ENCODE data around the gene PPP2R3B.
A peak's percentile ranks its signal among the peaks of the same experiment; 100 is the strongest.
"Not testable (repeated sequence)": the region's sequence is repeated elsewhere in the genome, so short reads cannot be mapped to it uniquely, and the experiment has no call there.

Gene PPP2R3B

GRCh38 chrX:307261-308111 is 79.2 kb downstream of the PPP2R3B start (continued):
- TF ChIP-seq ZIC2 (tag by site-specific recombination; IDR thresholded peaks at IDR 0.05): no peak

DNA sequence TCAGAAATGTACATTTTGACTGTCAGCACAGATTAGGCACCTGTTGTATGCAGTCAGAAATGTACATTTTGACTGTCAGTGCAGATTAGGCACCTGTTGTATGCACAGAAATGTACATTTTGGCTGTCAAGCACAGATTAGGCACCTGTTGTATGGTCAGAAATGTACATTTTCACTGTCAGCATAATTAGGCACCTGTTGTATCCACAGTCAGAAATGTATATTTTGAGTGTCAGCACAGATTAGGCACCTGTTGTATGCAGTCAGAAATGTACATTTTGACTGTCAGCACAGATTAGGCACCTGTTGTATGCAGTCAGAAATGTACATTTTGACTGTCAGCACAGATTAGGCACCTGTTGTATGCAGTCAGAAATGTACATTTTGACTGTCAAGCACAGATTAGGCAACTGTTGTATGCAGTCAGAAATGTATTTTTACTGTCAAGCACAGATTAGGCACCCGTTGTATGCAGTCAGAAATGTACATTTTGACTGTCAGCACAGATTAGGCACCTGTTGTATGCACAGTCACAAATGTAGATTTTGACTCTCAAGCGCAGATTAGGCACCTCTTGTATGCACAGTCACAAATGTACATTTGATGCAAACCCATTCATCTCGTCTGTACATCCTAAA is 80.0 kb downstream of the PPP2R3B start:
- peaks cover 23 to 67% of the 10 kb centered on the region in 2 experiments for H3K36me3 ChIP-seq (ENCODE audit: control insufficient read depth in 2 of 2, insufficient read depth in 1 of 2, low read length in 2 of 2)
- H3K4me3 ChIP-seq (ENCODE audit: low read depth, low read length); POLR2A ChIA-PET: not testable (repeated sequence)

GRCh38 chrX:305781-306613 is 80.7 kb downstream of the PPP2R3B start:
- H3K9me3 ChIP-seq (ENCODE audit: control insufficient read depth, insufficient read depth, low read depth, low read length); H3K4me3 ChIP-seq (ENCODE audit: low read depth, low read length); H3K27ac ChIP-seq (ENCODE audit: extremely low read depth, low read depth, low read length); POLR2A ChIA-PET; H3K4me1 ChIP-seq (ENCODE audit: control insufficient read depth, insufficient read depth, low read length); CTCF ChIA-PET: not testable (repeated sequence)
- peaks cover 29 to 67% of the 10 kb centered on the region in 2 experiments for H3K36me3 ChIP-seq (ENCODE audit: control insufficient read depth in 2 of 2, insufficient read depth in 1 of 2, low read length in 2 of 2)
- TF ChIP-seq SCRT1 (tag by site-specific recombination; IDR thresholded peaks at IDR 0.05; ENCODE audit: borderline replicate concordance): peak; percentile 95
- TF ChIP-seq ZNF121 (tag by site-specific recombination; IDR thresholded peaks at IDR 0.05): peak; percentile 87
- peak; percentile 99 for TF ChIP-seq ZNF792 (tag by site-specific recombination; IDR thresholded peaks at IDR 0.05)
- peak; percentile 78 for TF ChIP-seq SCRT2 (tag by site-specific recombination; IDR thresholded peaks at IDR 0.05)

More for the DNA sequence above, 80.0 kb downstream of the PPP2R3B start:
- H3K27ac ChIP-seq (ENCODE audit: extremely low read depth, low read depth, low read length); CTCF ChIA-PET; H3K9me3 ChIP-seq (ENCODE audit: control insufficient read depth, insufficient read depth, low read depth, low read length); H3K4me1 ChIP-seq (ENCODE audit: control insufficient read depth, insufficient read depth, low read length): not testable (repeated sequence)
- TF ChIP-seq SCRT2 (tag by site-specific recombination; IDR thresholded peaks at IDR 0.05): 0 out of 2 replicates have a peak, but pooled peaks have one; percentile 6
- peak; percentile 67; the same call in 1 of the 2 replicates for TF ChIP-seq SCRT1 (tag by site-specific recombination; IDR thresholded peaks at IDR 0.05; ENCODE audit: borderline replicate concordance)

- no peak for TF ChIP-seq ZFP69B (tag by site-specific recombination; IDR thresholded peaks at IDR 0.05)
- TF ChIP-seq PRDM2 (tag by site-specific recombination; IDR thresholded peaks at IDR 0.05; ENCODE audit: borderline replicate concordance): no peak
- no peak for TF ChIP-seq ZNF211 (tag by site-specific recombination; IDR thresholded peaks at IDR 0.05; ENCODE audit: low read depth)
- no peak for TF ChIP-seq HOXD13 (CRISPR knock-in tag; IDR thresholded peaks at IDR 0.05; ENCODE audit: borderline replicate concordance)
- no peak for TF ChIP-seq GFI1B (tag by site-specific recombination; IDR thresholded peaks at IDR 0.05)
- TF ChIP-seq ZNF335 (tag by site-specific recombination; conservative IDR thresholded peaks at IDR 0.05): no peak
- TF ChIP-seq ZNF639 (tag by site-specific recombination; IDR thresholded peaks at IDR 0.05): no peak
- TF ChIP-seq ZNF791 (tag by site-specific recombination; IDR thresholded peaks at IDR 0.05): no peak
- TF ChIP-seq, protein P1, sequence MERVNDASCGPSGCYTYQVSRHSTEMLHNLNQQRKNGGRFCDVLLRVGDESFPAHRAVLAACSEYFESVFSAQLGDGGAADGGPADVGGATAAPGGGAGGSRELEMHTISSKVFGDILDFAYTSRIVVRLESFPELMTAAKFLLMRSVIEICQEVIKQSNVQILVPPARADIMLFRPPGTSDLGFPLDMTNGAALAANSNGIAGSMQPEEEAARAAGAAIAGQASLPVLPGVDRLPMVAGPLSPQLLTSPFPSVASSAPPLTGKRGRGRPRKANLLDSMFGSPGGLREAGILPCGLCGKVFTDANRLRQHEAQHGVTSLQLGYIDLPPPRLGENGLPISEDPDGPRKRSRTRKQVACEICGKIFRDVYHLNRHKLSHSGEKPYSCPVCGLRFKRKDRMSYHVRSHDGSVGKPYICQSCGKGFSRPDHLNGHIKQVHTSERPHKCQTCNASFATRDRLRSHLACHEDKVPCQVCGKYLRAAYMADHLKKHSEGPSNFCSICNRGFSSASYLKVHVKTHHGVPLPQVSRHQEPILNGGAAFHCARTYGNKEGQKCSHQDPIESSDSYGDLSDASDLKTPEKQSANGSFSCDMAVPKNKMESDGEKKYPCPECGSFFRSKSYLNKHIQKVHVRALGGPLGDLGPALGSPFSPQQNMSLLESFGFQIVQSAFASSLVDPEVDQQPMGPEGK (tag by site-specific recombination; IDR thresholded peaks at IDR 0.05): no peak
- ChIA-PET POLR2A (no interaction called here), CTCF (no interaction called here)
- no peaks in the 10 kb centered on the region for H3K4me1 ChIP-seq (ENCODE audit: control insufficient read depth, insufficient read depth, low read length)
- H3K27ac ChIP-seq (ENCODE audit: extremely low read depth, low read depth, low read length): no peak overlapping the region
- no peaks in the 10 kb centered on the region for H3K9me3 ChIP-seq (ENCODE audit: control insufficient read depth, insufficient read depth, low read depth, low read length)
- peaks cover 36 to 75% of the 10 kb centered on the region in 2 experiments for H3K36me3 ChIP-seq (ENCODE audit: control insufficient read depth in 2 of 2, insufficient read depth in 1 of 2, low read length in 2 of 2)
- H3K4me3 ChIP-seq (ENCODE audit: low read depth, low read length): no peak overlapping the region
Measured at GRCh38 chrX:302975-303374, 83.7 kb downstream of the PPP2R3B start.
